GM21367 (cell line): ENCODE data around the gene FBXL17.

Source experiments
- ATAC-seq: cut with Tn5 transposase; IDR thresholded peaks from one replicate; pipeline ENCODE4 v1.9.1; 2021; ENCODE audit not compliant: unreplicated experiment

The FBXL17 gene

GRCh38 chr5:107869438-107870115 is 512.3 kb downstream of the FBXL17 start:
- no peak for ATAC-seq

DNA sequence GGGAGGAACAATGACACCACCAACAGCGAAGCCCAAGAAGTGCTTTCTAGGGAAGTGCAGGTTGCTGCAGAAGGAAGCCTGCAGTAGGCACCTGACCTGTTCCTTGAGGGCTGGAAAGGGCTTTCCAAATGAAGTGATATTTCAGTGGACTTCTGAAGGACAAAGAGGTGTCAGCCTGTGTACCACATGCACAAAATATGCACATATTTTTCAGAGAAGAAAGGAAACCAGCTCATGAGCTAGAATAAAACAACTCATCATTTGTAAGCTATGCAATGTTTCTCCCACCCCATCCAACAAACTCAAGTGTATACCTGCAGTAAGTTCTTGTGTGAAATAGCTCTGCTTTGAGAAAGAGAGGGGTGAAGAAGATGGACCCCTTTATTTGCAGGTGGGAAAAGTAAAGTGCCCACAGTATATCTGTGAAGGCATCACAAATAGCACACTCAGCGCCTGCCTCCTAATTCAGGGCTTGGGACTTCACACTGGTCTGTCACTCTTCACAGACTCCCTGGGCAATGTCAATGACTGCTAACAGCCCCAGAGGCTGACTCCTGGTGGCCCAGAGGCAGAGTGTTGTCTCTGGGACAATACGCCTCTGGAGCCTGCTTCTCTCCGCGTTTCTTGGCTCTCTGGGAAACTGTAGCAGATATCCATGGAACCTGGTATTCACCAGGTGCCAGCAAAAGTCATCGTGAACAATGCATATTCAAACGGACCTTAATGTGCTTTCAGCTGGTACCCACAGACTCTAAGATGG is 513.1 kb downstream of the FBXL17 start:
- ATAC-seq, result no peak

DNA sequence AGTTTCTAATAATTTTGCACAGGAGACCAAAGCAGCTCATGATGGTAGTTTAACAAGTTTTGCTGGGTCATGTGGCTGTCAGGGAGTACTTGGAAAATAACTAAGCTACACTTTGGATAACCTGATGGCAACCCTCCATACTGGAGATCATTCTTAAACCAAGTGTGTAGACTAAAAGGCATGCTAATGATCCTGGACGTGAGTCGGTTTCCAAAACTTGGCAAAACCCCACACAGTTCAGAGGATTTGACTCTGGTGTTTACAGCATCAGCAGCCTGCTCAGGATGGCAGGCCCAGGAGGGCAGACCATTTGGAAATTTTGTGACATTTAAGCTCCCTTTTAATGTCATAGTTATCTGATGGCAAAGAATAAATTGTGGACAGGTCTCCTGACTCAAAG is 514.6 kb downstream of the FBXL17 start:
- ATAC-seq, result no peak

GRCh38 chr5:107864793-107865192 is 517.1 kb downstream of the FBXL17 start:
- ATAC-seq, result no peak

- ATAC-seq, result no peak
These were observed 518.8 kb downstream of the FBXL17 start for GRCh38 chr5:107863125-107863524.

DNA sequence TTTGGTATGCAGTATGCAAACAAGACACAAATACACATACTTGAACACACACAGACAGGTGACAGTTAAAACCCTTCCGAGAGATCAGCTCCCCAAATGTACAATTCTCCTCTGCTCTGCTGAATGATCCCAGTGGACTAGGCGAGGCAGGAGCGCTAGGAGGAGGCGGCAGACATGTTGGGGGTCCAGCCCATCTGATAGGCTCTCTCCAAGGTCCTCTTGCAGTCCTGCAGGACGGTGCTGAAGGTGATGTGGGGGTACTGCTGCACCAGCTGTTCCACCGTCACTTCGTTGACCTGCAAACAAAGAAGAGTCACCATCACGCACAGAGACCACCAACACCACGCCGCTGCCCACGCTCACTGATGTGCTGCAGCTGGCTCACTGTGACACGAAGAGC is 520.3 kb downstream of the FBXL17 start:
- ATAC-seq, result no peak

DNA sequence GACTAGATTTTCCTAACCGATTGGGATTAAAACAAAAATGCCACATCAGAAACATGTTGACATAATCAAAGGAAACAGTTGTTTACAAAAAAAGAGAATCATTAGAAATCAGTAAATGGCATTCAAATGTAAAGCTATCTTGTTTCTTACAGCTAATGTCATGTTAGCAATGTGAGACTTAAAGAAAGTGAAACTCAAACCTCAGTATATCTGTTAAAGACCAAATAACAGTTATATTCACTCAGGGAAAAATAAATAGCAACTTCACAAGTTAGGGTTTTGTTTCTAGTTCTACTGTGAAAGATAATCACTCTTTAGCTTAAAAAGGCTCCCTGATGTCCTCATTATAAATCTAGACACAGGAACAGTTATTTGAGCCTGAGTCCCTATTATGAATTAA is 521.9 kb downstream of the FBXL17 start:
- ATAC-seq, result no peak

DNA sequence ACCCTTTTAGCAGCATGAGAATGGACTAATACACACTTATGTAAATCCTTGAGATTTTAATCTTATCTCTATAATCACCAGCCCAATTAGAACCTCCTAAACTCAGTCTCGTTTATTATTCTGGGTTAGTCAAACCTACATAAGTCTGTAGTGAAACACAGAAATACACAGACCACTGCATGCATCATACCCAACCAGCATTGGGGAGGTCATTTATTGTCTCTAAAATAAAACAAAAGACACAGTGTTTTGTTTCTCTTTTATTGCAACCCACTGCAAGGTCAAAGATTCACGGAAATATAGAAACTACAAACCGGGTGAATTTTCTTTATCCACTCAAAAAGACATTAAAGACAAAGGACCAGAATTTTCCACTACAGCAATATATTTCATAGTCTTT is 523.1 kb downstream of the FBXL17 start:
- no peak for ATAC-seq

DNA sequence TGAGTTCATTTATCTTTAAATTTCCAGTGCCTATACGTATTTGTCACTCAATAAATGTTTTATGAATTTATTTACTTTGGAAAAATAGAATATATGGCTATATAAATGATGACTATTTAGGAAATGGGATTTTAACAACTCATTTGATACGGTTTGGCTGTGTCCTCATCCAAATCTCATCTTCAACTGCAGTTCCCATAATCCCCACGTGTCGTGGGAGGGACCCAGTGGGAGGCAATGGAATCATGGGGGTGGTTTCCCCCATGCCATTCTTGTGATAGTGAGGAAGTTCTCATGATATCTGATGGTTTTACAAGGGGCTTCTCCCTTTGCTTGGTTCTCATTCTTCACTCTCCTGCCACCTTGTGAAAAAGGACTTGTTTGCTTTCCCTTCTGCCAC is 523.6 kb downstream of the FBXL17 start:
- ATAC-seq, result no peak

DNA sequence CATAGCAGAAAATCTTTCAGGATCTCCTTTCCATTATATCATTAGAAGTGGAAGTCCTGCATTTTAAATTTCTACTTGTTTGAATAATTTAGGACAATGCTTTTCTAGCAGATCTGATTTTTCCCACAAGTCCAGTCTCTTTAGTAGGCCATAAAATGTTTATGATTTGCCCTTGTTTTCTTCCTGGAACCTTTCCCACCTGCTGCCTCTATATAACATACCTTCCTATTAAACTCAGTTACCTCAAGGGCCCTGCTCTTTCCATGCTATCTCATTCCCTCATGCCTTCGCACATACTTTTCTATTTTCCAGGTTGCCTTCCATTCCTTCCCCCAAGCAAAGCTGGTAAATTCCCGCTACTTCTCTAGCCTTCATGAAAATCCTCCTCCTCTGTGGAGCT is 524.1 kb downstream of the FBXL17 start:
- ATAC-seq, result no peak

GRCh38 chr5:107855171-107855570 is 526.7 kb downstream of the FBXL17 start:
- no peak for ATAC-seq

- ATAC-seq, result no peak
These were observed 528.2 kb downstream of the FBXL17 start for GRCh38 chr5:107853696-107854095.

GRCh38 chr5:107853031-107853430 is 528.9 kb downstream of the FBXL17 start:
- ATAC-seq, result no peak

DNA sequence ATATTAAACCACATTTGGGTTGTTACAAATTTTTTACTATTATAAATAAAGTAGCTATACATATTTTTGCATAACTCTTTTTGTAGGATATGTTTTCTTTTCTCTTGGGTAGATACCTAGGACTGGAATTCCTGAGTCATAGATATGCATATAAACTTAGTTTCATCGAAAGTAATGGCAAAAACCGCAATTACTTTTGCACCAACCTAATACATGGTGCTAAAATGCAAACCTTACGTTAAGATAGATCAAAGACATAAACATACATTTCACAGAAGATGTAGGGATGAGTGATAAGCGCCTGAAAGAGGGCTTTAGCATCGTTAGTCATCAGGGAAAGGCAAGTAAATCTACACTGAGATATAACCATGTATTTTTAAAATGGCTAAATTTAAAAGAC is 532.8 kb downstream of the FBXL17 start:
- ATAC-seq, result no peak

DNA sequence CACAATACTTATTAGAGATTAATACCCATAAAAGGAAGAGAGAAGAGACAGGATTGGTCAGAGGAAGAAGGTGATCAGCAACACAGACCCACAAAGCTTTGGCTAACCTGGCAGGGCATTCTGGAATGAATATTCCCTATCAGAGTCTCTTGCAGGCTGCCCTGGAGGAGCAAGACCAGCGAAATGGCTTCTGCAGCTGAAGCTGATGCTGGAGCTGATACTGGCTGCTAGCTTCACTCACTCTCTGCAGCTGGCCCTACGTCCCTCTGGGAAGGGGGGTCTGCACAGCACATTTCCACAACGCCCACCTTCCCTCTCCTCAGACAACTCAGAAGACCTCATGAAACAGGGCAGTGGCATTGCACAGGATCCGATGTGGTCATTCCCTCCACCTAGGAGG is 541.3 kb downstream of the FBXL17 start:
- no peak for ATAC-seq

DNA sequence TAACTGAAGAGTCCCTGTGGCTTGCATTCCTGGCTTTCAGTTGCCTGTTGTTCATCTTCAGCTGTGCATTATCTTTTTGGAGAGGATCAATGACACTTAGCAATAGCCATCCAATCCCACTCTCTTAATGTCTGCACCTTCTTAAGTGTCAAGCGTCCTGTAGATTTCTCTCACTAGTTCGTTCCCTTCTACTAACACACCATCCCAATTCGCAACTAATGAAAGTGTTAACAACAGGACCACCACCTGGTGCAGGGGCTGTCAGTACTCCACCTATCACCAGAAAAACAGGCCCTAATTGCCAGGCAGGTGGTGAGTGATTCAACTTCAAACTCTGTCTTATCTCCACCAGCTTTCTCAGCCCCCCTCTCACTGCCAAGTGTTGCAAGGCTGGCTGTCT is 541.7 kb downstream of the FBXL17 start:
- no peak for ATAC-seq

GRCh38 chr5:107835096-107835495 is 546.8 kb downstream of the FBXL17 start:
- ATAC-seq, result no peak

DNA sequence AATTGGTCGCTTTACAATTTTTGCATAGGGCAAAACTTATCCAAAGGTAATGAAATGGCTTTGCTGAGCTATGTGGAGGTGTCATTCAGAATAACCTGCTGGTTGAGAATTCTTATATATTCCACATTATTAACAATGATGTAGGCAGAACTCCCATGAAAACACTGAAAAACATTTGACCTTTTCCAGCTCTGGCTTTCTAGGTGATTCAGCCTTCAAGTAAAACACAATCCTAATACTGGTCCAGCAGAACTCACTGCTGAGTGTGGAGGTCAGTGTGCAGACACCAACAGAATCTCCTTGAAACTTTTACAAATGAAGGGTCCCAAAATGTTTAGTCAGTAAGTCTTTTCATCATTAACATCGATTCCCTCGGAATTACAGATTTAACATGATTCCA is 549.2 kb downstream of the FBXL17 start:
- ATAC-seq, result no peak

GRCh38 chr5:107831612-107832395 is 550.1 kb downstream of the FBXL17 start:
- ATAC-seq, result no peak

GRCh38 chr5:107830750-107831149 is 551.1 kb downstream of the FBXL17 start:
- no peak for ATAC-seq

GRCh38 chr5:107826311-107827000 is 555.4 kb downstream of the FBXL17 start:
- no peak for ATAC-seq
